H9 (cell line): ENCODE results near the gene FGR. TPM values are rescaled to one million over a fixed set of nuclear protein-coding genes. Genes with fewer than 3 reads are reported as not detected.

Experiments used
- DNase-seq: peaks from one replicate; pipeline ENCODE4 v3.0.0-alpha.2; 2017
- H2AFZ ChIP-seq: one replicate; pipeline ENCODE4 v1.6.1; 2013; ENCODE audit warnings: mild to moderate bottlenecking, low read length, control low read depth, moderate library complexity
- H2AK5ac ChIP-seq: 2 replicates; pipeline ENCODE4 v1.6.1; 2013; ENCODE audit warnings: low read length, control low read depth, mixed read lengths; ENCODE audit not compliant: insufficient read length
- H2BK120ac ChIP-seq: one replicate; pipeline ENCODE4 v1.6.1; 2013; ENCODE audit warnings: low read depth, mild to moderate bottlenecking, low read length, control low read depth, inconsistent platforms; ENCODE audit not compliant: poor library complexity, severe bottlenecking
- H2BK12ac ChIP-seq: 2 replicates; pipeline ENCODE4 v1.6.1; 2013; ENCODE audit warnings: low read length, control low read depth, mixed read lengths, low read depth; ENCODE audit not compliant: insufficient read length
- H2BK15ac ChIP-seq: 2 replicates; pipeline ENCODE4 v1.6.1; 2013; ENCODE audit warnings: low read depth, low read length, control low read depth
- H2BK20ac ChIP-seq: one replicate; pipeline ENCODE4 v1.6.1; 2013; ENCODE audit warnings: low read depth, mild to moderate bottlenecking, low read length, control low read depth, inconsistent platforms; ENCODE audit not compliant: poor library complexity, severe bottlenecking
- H2BK5ac ChIP-seq: 2 replicates; pipeline ENCODE4 v1.6.1; 2013; ENCODE audit warnings: low read length, control low read depth, mixed read lengths; ENCODE audit not compliant: insufficient read length
- H3K14ac ChIP-seq: 2 replicates; pipeline ENCODE4 v1.6.1; 2013; ENCODE audit warnings: low read length, control low read depth; ENCODE audit not compliant: insufficient read depth
- H3K18ac ChIP-seq: 2 replicates; pipeline ENCODE4 v1.6.1; 2013; ENCODE audit warnings: low read depth, mild to moderate bottlenecking, mixed read lengths, low read length, control low read depth; ENCODE audit not compliant: insufficient read length
- H3K23ac ChIP-seq: 2 replicates; pipeline ENCODE4 v1.6.1; 2013; ENCODE audit warnings: low read length, control low read depth, mixed read lengths, low read depth; ENCODE audit not compliant: insufficient read length
- H3K23me2 ChIP-seq: 2 replicates; pipeline ENCODE4 v1.6.1; 2013; ENCODE audit warnings: low read depth, mild to moderate bottlenecking, mixed read lengths, low read length, control low read depth; ENCODE audit not compliant: insufficient read length, poor library complexity, severe bottlenecking
- H3K27ac ChIP-seq: 2 replicates; pipeline ENCODE4 v1.5.1; 2013; ENCODE audit warnings: low read length, control low read depth, mixed read lengths, low read depth; ENCODE audit not compliant: insufficient read length
- H3K27me3 ChIP-seq: 2 replicates; pipeline ENCODE4 v1.6.1; 2013; ENCODE audit warnings: low read length, control low read depth, inconsistent platforms; ENCODE audit not compliant: insufficient read depth
- H3K4ac ChIP-seq: 2 replicates; pipeline ENCODE4 v1.6.1; 2013; ENCODE audit warnings: low read depth, mild to moderate bottlenecking, control low read depth, inconsistent platforms, low read length, moderate library complexity
- H3K4me1 ChIP-seq: 2 replicates; pipeline ENCODE4 v1.6.1; 2013; ENCODE audit warnings: low read length, control low read depth, inconsistent platforms; ENCODE audit not compliant: insufficient read depth
- H3K4me2 ChIP-seq: 2 replicates; pipeline ENCODE4 v1.6.1; 2013; ENCODE audit warnings: low read length, control low read depth, mixed read lengths; ENCODE audit not compliant: insufficient read length, insufficient read depth
- H3K56ac ChIP-seq: 2 replicates; pipeline ENCODE4 v1.6.1; 2013; ENCODE audit warnings: low read depth, mild to moderate bottlenecking, mixed read lengths, low read length, control low read depth; ENCODE audit not compliant: insufficient read length
- H3K79me1 ChIP-seq: 2 replicates; pipeline ENCODE4 v1.6.1; 2013; ENCODE audit warnings: low read depth, mild to moderate bottlenecking, moderate library complexity, low read length, control low read depth, inconsistent platforms; ENCODE audit not compliant: insufficient read depth, poor library complexity, severe bottlenecking
- H3K79me2 ChIP-seq: 2 replicates; pipeline ENCODE4 v1.6.1; 2013; ENCODE audit warnings: low read length, control low read depth, inconsistent platforms; ENCODE audit not compliant: insufficient read depth
- H3K9ac ChIP-seq: 2 replicates; pipeline ENCODE4 v1.6.1; 2013; ENCODE audit warnings: low read length, control low read depth, mixed read lengths; ENCODE audit not compliant: insufficient read length; ENCODE audit errors: extremely low read depth
- H3K9me3 ChIP-seq: one replicate; pipeline ENCODE4 v1.6.1; 2013; ENCODE audit warnings: low read depth, low read length, inconsistent platforms; ENCODE audit not compliant: control insufficient read depth
- H3T11ph ChIP-seq: one replicate; pipeline ENCODE4 v1.6.1; 2013; ENCODE audit warnings: mild to moderate bottlenecking, low read length, control low read depth, inconsistent platforms
- H4K20me1 ChIP-seq: one replicate; pipeline ENCODE4 v1.6.1; 2013; ENCODE audit not compliant: control insufficient read depth, insufficient read length, insufficient read depth
- H4K5ac ChIP-seq: 2 replicates; pipeline ENCODE4 v1.6.1; 2013; ENCODE audit warnings: low read depth, mild to moderate bottlenecking, mixed read lengths, low read length, control low read depth; ENCODE audit not compliant: insufficient read length
- H4K8ac ChIP-seq: replicated peaks from 2 replicates; pipeline ENCODE4 v1.6.1; 2013; ENCODE audit warnings: low read length, control low read depth, mixed read lengths, low read depth; ENCODE audit not compliant: insufficient read length
- H4K91ac ChIP-seq: 2 replicates; pipeline ENCODE4 v1.6.1; 2013; ENCODE audit warnings: low read depth, mild to moderate bottlenecking, moderate library complexity, mixed read lengths, low read length, control low read depth; ENCODE audit not compliant: insufficient read length
- H3K27ac Mint-ChIP-seq, 3 experiments: 2 replicates in 2 of 3; 3 replicates in 1 of 3; pipeline ENCODE4 v1.8.0; 2020 to 2021; ENCODE audit warnings: mixed read lengths in 3 of 3, mild to moderate bottlenecking in 1 of 3, moderate library complexity in 1 of 3
- H3K27me3 Mint-ChIP-seq: 2 replicates; pipeline ENCODE4 v1.8.0; 2021; ENCODE audit warnings: low read depth, mild to moderate bottlenecking, moderate library complexity, mixed read lengths
- H3K36me3 Mint-ChIP-seq, 3 experiments: 2 replicates in 2 of 3; 3 replicates in 1 of 3; pipeline ENCODE4 v1.8.0; 2020 to 2021; ENCODE audit warnings: low read depth in 3 of 3, mixed read lengths in 3 of 3; ENCODE audit not compliant: insufficient read depth in 1 of 3
- H3K4me1 Mint-ChIP-seq, 2 experiments: 2 replicates each; pipeline ENCODE4 v1.8.0; 2020; ENCODE audit warnings: mixed read lengths in 2 of 2
- H3K4me3 Mint-ChIP-seq, 2 experiments: 2 replicates in 1 of 2; 3 replicates in 1 of 2; pipeline ENCODE4 v1.8.0; 2020 to 2021; ENCODE audit warnings: mild to moderate bottlenecking in 2 of 2, mixed read lengths in 2 of 2, moderate library complexity in 1 of 2
- H3K9me3 Mint-ChIP-seq, 2 experiments: 2 replicates in 1 of 2; 3 replicates in 1 of 2; pipeline ENCODE4 v1.8.0; 2020; ENCODE audit warnings: mild to moderate bottlenecking in 2 of 2, mixed read lengths in 2 of 2, moderate library complexity in 1 of 2
- CTCF ChIP-seq: fragments of 200-600 bp; sonication (generic); conservative IDR thresholded peaks from 3 replicates; pipeline ENCODE4 v1.8.0; 2021; ENCODE audit warnings: antibody characterized with exemption, mild to moderate bottlenecking
- WGBS: extraction: QIAGEN DNeasy Blood & Tissue Kit; methylation state at CpG from one replicate; pipeline ENCODE4 v1.1.7; 2013; ENCODE audit warnings: missing lambda C conversion rate, low lambda C conversion rate, mixed read lengths; ENCODE audit not compliant: insufficient read length; ENCODE audit errors: extremely low coverage; 5-methylcytosine and 5-hydroxymethylcytosine counted together
- total RNA-seq: library from RNA; stranded (reverse); gene quantifications from 2 replicates; pipeline ENCODE4 v1.2.1, GENCODE V29; 2021

FGR gene
- total RNA-seq, 1 experiment from 2014 or later = not detected

DNA sequence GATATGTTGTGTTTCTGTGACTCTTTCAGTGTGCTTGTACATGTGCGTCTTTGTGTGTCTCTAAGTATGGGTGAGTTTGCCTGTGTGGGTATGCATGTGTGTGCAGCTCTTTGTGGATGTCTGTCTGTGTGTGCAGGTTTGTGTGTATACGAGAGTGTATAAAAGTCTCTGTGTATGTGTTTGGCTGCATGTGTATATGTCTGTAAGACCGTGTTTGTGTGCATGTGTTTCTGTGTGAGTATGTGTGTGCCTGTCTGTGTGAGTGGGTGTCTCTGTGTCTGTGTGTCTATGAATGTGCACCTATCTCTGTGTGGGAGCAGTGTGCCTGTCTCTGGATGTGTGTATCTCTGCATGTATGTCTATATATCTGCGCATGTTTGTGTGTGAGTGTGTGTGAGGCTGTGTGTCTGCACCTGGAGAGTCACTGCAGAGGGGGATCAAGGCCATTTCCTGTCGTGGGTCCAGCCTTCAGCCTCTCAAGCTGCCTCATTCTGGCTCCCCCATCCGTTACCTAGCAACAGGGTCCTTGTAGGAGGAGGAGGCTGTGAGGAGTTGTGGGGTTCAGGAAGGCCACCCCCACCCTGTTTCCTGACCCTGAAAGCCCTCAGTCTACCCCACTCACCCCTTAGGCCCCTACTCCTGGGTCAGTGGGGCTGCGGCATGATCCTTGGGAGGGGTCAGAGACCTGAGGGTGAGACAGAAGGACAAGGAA is 10.4 kb downstream of the FGR start:
- no peak overlapping the region for H4K8ac ChIP-seq
- no peaks in the 10 kb centered on the region for H3K36me3 Mint-ChIP-seq
- no peak overlapping the region for H3T11ph ChIP-seq
- H2BK15ac ChIP-seq = no peak overlapping the region
- H4K5ac ChIP-seq = no peak overlapping the region
- no peak overlapping the region for H2AFZ ChIP-seq
- H3K27ac Mint-ChIP-seq = no peak overlapping the region
- H3K4me1 ChIP-seq = peaks cover 6% of the 10 kb centered on the region; the same call in 1 of the 2 replicates
- no CpG with 5 or more reads among the region's 7 CpGs for WGBS
- no peak overlapping the region for H3K23ac ChIP-seq
- no peak overlapping the region for H3K56ac ChIP-seq
- no peak for TF ChIP-seq CTCF
- H3K79me2 ChIP-seq = no peaks in the 10 kb centered on the region
- H3K18ac ChIP-seq = no peak overlapping the region
- H3K4me1 Mint-ChIP-seq = peaks cover 21 to 24% of the 10 kb centered on the region in 2 experiments
- H3K27ac ChIP-seq = no peak overlapping the region
- H3K4me3 Mint-ChIP-seq = no peak overlapping the region
- no peak overlapping the region; the same call in 1 of the 2 replicates for H3K14ac ChIP-seq
- H3K9me3 Mint-ChIP-seq = no peaks in the 10 kb centered on the region; a peak in 1 of 5 replicates
- no peaks in the 10 kb centered on the region for H3K23me2 ChIP-seq
- H3K9me3 ChIP-seq = no peaks in the 10 kb centered on the region
- no peak overlapping the region for H3K9ac ChIP-seq
- H3K27me3 Mint-ChIP-seq = no peaks in the 10 kb centered on the region
- no peak overlapping the region for H2BK12ac ChIP-seq
- H4K20me1 ChIP-seq = no peaks in the 10 kb centered on the region
- H4K91ac ChIP-seq = no peak overlapping the region
- no peak for DNase-seq
- H3K79me1 ChIP-seq = no peaks in the 10 kb centered on the region
- no peak overlapping the region for H2BK20ac ChIP-seq
- no peaks in the 10 kb centered on the region for H3K27me3 ChIP-seq
- H3K4ac ChIP-seq = no peak overlapping the region
- no peak overlapping the region for H3K4me2 ChIP-seq
- H2BK120ac ChIP-seq = no peak overlapping the region
- no peak overlapping the region for H2AK5ac ChIP-seq
- H2BK5ac ChIP-seq = no peak overlapping the region
